SW 1271 (cell line): ENCODE measurements around the gene CERS2.
A peak's percentile ranks its signal among the peaks of the same experiment; 100 is the strongest.

Experiments used
- DNase-seq, 2 experiments: peaks; one replicate each; lab custom pipeline; 2025; lab: John Stamatoyannopoulos, UW

Gene CERS2

GRCh38 chr1:150974580-150975478 lies at the start of gene CERS2:
Gene CERS2 (minus strand): TSS chr1:150974835. CDS start chr1:150969090, 5,745 bp downstream.
- DNase-seq = peak in 1 of 2 experiments; percentile 19

- DNase-seq = no peak
Observed at GRCh38 chr1:151013518-151013917, 38.9 kb upstream of the CERS2 start.

- DNase-seq = no peak
Observed at GRCh38 chr1:151012684-151013471, 38.2 kb upstream of the CERS2 start.

GRCh38 chr1:151011154-151011850 lies 36.7 kb upstream of the CERS2 start:
- no peak for DNase-seq

GRCh38 chr1:151010346-151010726 lies 35.7 kb upstream of the CERS2 start:
- no peak for DNase-seq

- DNase-seq = no peak
Observed at GRCh38 chr1:151009674-151010345, 35.2 kb upstream of the CERS2 start.

GRCh38 chr1:151009206-151009587 lies 34.6 kb upstream of the CERS2 start:
- no peak for DNase-seq

GRCh38 chr1:151008244-151009205 lies 33.9 kb upstream of the CERS2 start, which contains the start of gene PRUNE1:
Gene PRUNE1 (plus strand): TSS chr1:151008449. CDS start chr1:151008633, 184 bp downstream.
- DNase-seq = peak; percentile 78 to 91

- no peak for DNase-seq
Observed at GRCh38 chr1:151007853-151008243, 33.2 kb upstream of the CERS2 start.

- peak; percentile 41 to 80 for DNase-seq
Observed at GRCh38 chr1:151006327-151007052, 31.9 kb upstream of the CERS2 start, which contains the start of gene MINDY1. Gene MINDY1 (minus strand): TSS chr1:151006902. CDS start chr1:151002617, 4,285 bp downstream.

- no peak for DNase-seq
Observed at GRCh38 chr1:151005729-151006319, 31.2 kb upstream of the CERS2 start.

GRCh38 chr1:151003180-151003579 lies 28.5 kb upstream of the CERS2 start:
- no peak for DNase-seq

GRCh38 chr1:151002611-151003010 lies 28.0 kb upstream of the CERS2 start:
- no peak for DNase-seq

GRCh38 chr1:151002051-151002450 lies 27.4 kb upstream of the CERS2 start:
- no peak for DNase-seq

GRCh38 chr1:151001602-151002001 lies 27.0 kb upstream of the CERS2 start:
- DNase-seq = no peak

- DNase-seq = no peak
Observed at GRCh38 chr1:151000408-151000807, 25.8 kb upstream of the CERS2 start.

- no peak for DNase-seq
Observed at GRCh38 chr1:150999926-151000325, 25.3 kb upstream of the CERS2 start.

- DNase-seq = no peak
Observed at GRCh38 chr1:150999051-150999674, 24.5 kb upstream of the CERS2 start.

GRCh38 chr1:150997949-150998348 lies 23.3 kb upstream of the CERS2 start:
- no peak for DNase-seq
